Measurements from ENCODE around the gene TMA7B. TPM values are rescaled to one million over a fixed set of nuclear protein-coding genes. Genes with fewer than 3 reads are reported as not detected.

The TMA7B gene
- total RNA-seq: not detected in 2 replicates
- polyA plus RNA-seq: not detected in 2 replicates
- not detected in 2 replicates for polyA plus RNA-seq (2011; cell fraction: cytosol; rRNA removed)
- polyA plus RNA-seq (2011; cell fraction: nucleus; rRNA removed): not detected in 2 replicates
- not detected in 2 replicates for polyA plus RNA-seq (2012)
- polyA minus RNA-seq: 0.19 TPM in 1 of 2 replicates, not detected in the other
- not detected for polyA minus RNA-seq (2011; cell fraction: cytosol; rRNA and poly(A)+ RNA removed)
- polyA minus RNA-seq (2011; cell fraction: nucleus; rRNA and poly(A)+ RNA removed): not detected in 2 replicates
- not detected for Bru-seq, nascent RNA
- BruChase-seq, experiment 1, labeled RNA remaining after a 6-hour chase: not detected
- BruChase-seq, experiment 2, labeled RNA remaining after a 2-hour chase: percentile 21 among the genes with signal in this experiment
- long read RNA-seq: 0 reads

GRCh38 chr22:39959640-39960447, at the start of gene TMA7B:
Gene TMA7B, plus strand, starts transcription at chr22:39960397. Its CDS starts 3,978 bp downstream, at chr22:39964375.
- peak; percentile 55 for FAIRE-seq
- Histone ChIP-seq H3K9ac (replicated peaks; ENCODE audit: extremely low read depth, insufficient read depth, low read length) (no peak within 1 kb of the TSS), H3K4me3 (replicated peaks in 1 of 3; ENCODE audit: insufficient read depth in 1 of 3, low read depth in 1 of 3, low read length in 3 of 3) (no peak within 1 kb of the TSS), H3K9me3 (replicated peaks; ENCODE audit: control insufficient read depth, insufficient read depth, low read length) (no peaks in the 10 kb centered on the region), H3K27me3 (ENCODE audit: control insufficient read depth in 2 of 2, insufficient read depth in 2 of 2, low read length in 2 of 2) (no peaks in the 10 kb centered on the region), H3K9me1 (replicated peaks; ENCODE audit: control insufficient read depth, extremely low read depth, insufficient read depth, low read length) (no peaks in the 10 kb centered on the region), H3K36me3 (ENCODE audit: control insufficient read depth in 2 of 2, extremely low read depth in 1 of 2, insufficient read depth in 2 of 2, low read length in 2 of 2) (no peaks in the 10 kb centered on the region), H2AFZ (ENCODE audit: low read depth, low read length) (peak within 1 kb of the TSS; percentile 39), H3K4me1 (ENCODE audit: control insufficient read depth, extremely low read depth, insufficient read depth, low read length) (peaks cover 3% of the 10 kb centered on the region), H3K4me2 (ENCODE audit: insufficient read depth, low read length) (no peak within 1 kb of the TSS), H3K79me2 (ENCODE audit: control insufficient read depth, insufficient read depth, low read length) (no peaks in the 10 kb centered on the region), H4K20me1 (replicated peaks; ENCODE audit: control insufficient read depth, extremely low read depth, insufficient read depth, low read length) (no peaks in the 10 kb centered on the region), H3K27ac (ENCODE audit: insufficient read depth, low read depth, low read length) (no peak within 1 kb of the TSS)
- ChIA-PET CTCF (interaction anchor here (0.6 to 2.0 kb wide), 3 partner anchors 17 to 418 kb away, joined by 3 to 10 read pairs (median 4); no protein-coding TSS in a partner anchor), POLR2A (no interaction called here)
- peak; percentile 40 for DNase-seq (ENCODE audit: low read depth, low spot score)
- TSS peak; percentile 14 for BruUV-seq (replicated peaks)
- dilution Hi-C loops (cut with MboI; ENCODE audit: extremely low pct_ligation_motif_present, low sequenced_read_pairs): no loop called here
- intact Hi-C loops (cut with micrococcal nuclease): loop anchor here (2.0 kb wide), 1 partner anchor 65 kb away; no protein-coding TSS in a partner anchor
- TF ChIP-seq JUN (IDR thresholded peaks at IDR 0.05; ENCODE audit: borderline replicate concordance, insufficient read depth, insufficient read length, low read depth) (peak; percentile 11), FOS (IDR thresholded peaks at IDR 0.05; ENCODE audit: borderline replicate concordance, insufficient read depth, low read length) (peak; percentile 74), EZH2 (IDR thresholded peaks at IDR 0.05; ENCODE audit: borderline replicate concordance, low read depth, low read length, severe bottlenecking) (no peak), POLR2A (IDR thresholded peaks at IDR 0.05; ENCODE audit: low read depth, low read length) (no peak), POLR2AphosphoS5 (IDR thresholded peaks at IDR 0.05; ENCODE audit: insufficient read depth, low read depth, low read length) (no peak), MYC (IDR thresholded peaks at IDR 0.05; ENCODE audit: low read depth, low read length) (no peak), CTCF (IDR thresholded peaks at IDR 0.05; ENCODE audit: extremely low read depth in 1 of 2, insufficient read depth in 1 of 2, low read depth in 1 of 2, low read length in 2 of 2) (peak in 1 of 2 donors; percentile 22), GATA2 (IDR thresholded peaks at IDR 0.05; ENCODE audit: insufficient read depth, insufficient read length, low read depth, low read length) (no peak), MAX (IDR thresholded peaks at IDR 0.05; ENCODE audit: insufficient read depth, insufficient read length) (no peak)

Data from endothelial cell of umbilical vein (primary cell).